GM04504 (cell line): ENCODE results near the gene SMIM24.

Experiments used
- DNase-seq: peaks from one replicate; pipeline ENCODE4 v3.0.0-alpha.2; 2012; ENCODE audit warnings: low read depth

Gene SMIM24

GRCh38 chr19:3497757-3498520 is 17.6 kb upstream of the SMIM24 start:
- no peak for DNase-seq

- no peak for DNase-seq
Measured at GRCh38 chr19:3496392-3497273, 16.3 kb upstream of the SMIM24 start.

GRCh38 chr19:3494559-3494958 is 14.2 kb upstream of the SMIM24 start:
- no peak for DNase-seq

GRCh38 chr19:3494051-3494450 is 13.7 kb upstream of the SMIM24 start:
- no peak for DNase-seq

GRCh38 chr19:3493651-3494050 is 13.3 kb upstream of the SMIM24 start:
- no peak for DNase-seq

- DNase-seq: no peak
Measured at GRCh38 chr19:3492919-3493318, 12.6 kb upstream of the SMIM24 start.

GRCh38 chr19:3492131-3492839 is 12.0 kb upstream of the SMIM24 start:
- no peak for DNase-seq

- DNase-seq: no peak
Measured at GRCh38 chr19:3491396-3492119, 11.2 kb upstream of the SMIM24 start.

- DNase-seq: no peak
Measured at GRCh38 chr19:3483226-3483628, 2.9 kb upstream of the SMIM24 start, which contains the start of gene SMIM44. Gene SMIM44 (minus strand): TSS chr19:3483441. CDS start chr19:3483403, 38 bp downstream.

- no peak for DNase-seq
Measured at GRCh38 chr19:3482507-3483225, 2.3 kb upstream of the SMIM24 start.

- no peak for DNase-seq
Measured at GRCh38 chr19:3481241-3482090, 1.1 kb upstream of the SMIM24 start.

GRCh38 chr19:3479834-3480215 is 500 bp downstream of the SMIM24 start:
- no peak for DNase-seq

GRCh38 chr19:3479177-3479833 is 1.0 kb downstream of the SMIM24 start:
- no peak for DNase-seq

GRCh38 chr19:3478409-3479176 is 1.7 kb downstream of the SMIM24 start:
- DNase-seq: no peak

GRCh38 chr19:3477951-3478350 is 2.4 kb downstream of the SMIM24 start:
- DNase-seq: no peak

GRCh38 chr19:3477506-3477905 is 2.8 kb downstream of the SMIM24 start:
- DNase-seq: no peak

- no peak for DNase-seq
Measured at GRCh38 chr19:3476830-3477229, 3.5 kb downstream of the SMIM24 start.

- no peak for DNase-seq
Measured at GRCh38 chr19:3475449-3475848, 4.9 kb downstream of the SMIM24 start.

- no peak for DNase-seq
Measured at GRCh38 chr19:3474614-3475013, 5.7 kb downstream of the SMIM24 start.
